Measurements from ENCODE around the gene MIOS.

MIOS gene

GRCh38 chr7:7565018-7565680, 1.5 kb upstream of the MIOS start:
- Histone ChIP-seq H3K4me3 (ENCODE audit: low read depth in 1 of 5, low read length in 5 of 5) (no peak overlapping the region), H3K27ac (ENCODE audit: low read depth, low read length) (no peak overlapping the region), H3K4me1 (ENCODE audit: control insufficient read depth in 5 of 5, insufficient read depth in 5 of 5, low read length in 5 of 5) (peaks cover 2 to 34% (median 24%) of the 10 kb centered on the region in 5 donors), H3K36me3 (ENCODE audit: control insufficient read depth in 5 of 5, insufficient read depth in 5 of 5, low read length in 5 of 5) (peaks cover 0 to 2% (median 0%) of the 10 kb centered on the region in 5 donors), H3K9me3 (ENCODE audit: control insufficient read depth in 5 of 5, low read length in 5 of 5) (no peaks in the 10 kb centered on the region), H3K27me3 (ENCODE audit: control insufficient read depth in 5 of 5, insufficient read depth in 4 of 5, low read length in 5 of 5) (no peaks in the 10 kb centered on the region), H3K9ac (ENCODE audit: low read length in 5 of 5) (no peak overlapping the region)

DNA sequence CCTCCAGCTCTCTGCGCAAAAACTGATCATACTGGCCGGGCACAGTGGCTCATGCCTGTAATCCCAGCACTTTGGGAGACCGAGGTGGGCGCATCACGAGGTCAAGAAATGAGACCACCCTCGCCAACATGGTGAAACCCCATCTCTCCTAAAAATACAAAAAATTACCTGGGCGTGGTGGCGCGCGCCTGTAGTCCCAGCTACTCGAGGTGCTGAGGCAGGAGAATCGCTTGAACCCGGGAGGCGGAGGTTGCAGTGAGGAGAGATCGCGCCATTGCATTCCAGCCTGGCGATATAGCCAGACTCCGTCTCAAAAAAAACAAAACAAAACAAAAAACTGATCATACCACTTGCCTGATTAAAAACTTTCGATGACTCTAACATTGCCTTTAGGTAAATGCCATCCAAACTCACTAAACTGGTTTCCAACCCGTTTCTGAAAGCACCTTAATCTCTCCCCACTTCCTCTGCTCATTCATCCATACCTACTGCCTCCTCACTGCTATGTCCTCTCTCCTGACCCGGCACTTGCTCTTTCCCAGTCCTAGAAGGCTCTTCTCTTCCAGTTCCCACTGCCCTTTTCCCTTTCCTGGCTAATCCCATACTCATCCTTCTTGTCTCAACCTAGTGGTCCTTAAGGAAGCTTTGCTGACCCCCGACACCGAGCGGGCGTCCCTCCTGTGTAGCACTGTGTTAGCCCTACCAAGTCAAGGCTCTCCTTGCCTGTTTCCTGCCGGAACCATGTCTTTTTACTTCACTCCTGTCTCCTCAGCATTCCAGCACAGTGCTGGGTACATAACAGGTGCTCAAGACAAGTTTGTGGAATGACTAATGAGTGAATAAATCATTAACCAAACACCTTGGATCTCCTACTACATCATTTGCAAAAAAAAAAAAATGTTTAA, 686 bp upstream of the MIOS start:
- H3K9ac ChIP-seq (ENCODE audit: low read length in 5 of 5): peak overlapping the region in 4 of 5 donors; percentile 16 to 94 (median 60)
- peaks cover 0 to 2% (median 0%) of the 10 kb centered on the region in 5 donors for H3K36me3 ChIP-seq (ENCODE audit: control insufficient read depth in 5 of 5, insufficient read depth in 5 of 5, low read length in 5 of 5)
- peaks cover 2 to 34% (median 24%) of the 10 kb centered on the region in 5 donors for H3K4me1 ChIP-seq (ENCODE audit: control insufficient read depth in 5 of 5, insufficient read depth in 5 of 5, low read length in 5 of 5)
- no peaks in the 10 kb centered on the region for H3K9me3 ChIP-seq (ENCODE audit: control insufficient read depth in 5 of 5, low read length in 5 of 5)
- peak overlapping the region; percentile 59 to 90 (median 82) for H3K4me3 ChIP-seq (ENCODE audit: low read depth in 1 of 5, low read length in 5 of 5)
- H3K27ac ChIP-seq (ENCODE audit: low read depth, low read length): peak overlapping the region; percentile 90
- H3K27me3 ChIP-seq (ENCODE audit: control insufficient read depth in 5 of 5, insufficient read depth in 4 of 5, low read length in 5 of 5): no peaks in the 10 kb centered on the region

DNA sequence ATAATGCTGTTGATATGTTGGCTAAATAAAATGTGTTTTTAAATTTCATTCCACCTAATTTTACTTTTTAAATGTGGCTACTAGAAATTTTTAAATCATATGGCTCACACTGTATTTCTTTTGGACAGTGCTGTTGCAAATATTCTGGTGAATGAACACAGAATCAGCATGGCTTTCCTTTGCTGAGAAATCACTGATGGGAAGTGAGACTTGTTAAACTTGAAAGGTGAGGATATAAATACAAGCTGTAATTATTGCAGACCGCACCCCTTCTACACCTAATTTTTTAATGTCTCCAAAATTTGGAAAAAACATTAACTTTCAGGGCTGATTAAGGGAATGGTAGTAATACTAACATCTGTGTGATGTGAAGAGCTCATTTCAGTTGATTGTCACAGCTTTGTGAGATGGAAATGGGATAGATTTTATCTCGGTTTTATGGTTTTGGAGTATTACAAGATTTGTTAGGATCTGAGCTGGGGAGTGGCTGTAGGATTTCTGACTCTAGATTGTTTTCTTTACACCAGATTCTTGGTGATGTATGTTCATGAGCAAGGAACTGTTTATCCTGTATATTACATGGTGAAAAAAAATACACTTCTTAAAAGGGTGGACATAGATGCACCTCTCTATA, 1.3 kb downstream of the MIOS start:
- peaks cover 2 to 34% (median 24%) of the 10 kb centered on the region in 5 donors for H3K4me1 ChIP-seq (ENCODE audit: control insufficient read depth in 5 of 5, insufficient read depth in 5 of 5, low read length in 5 of 5)
- peak overlapping the region; percentile 81 to 90 (median 87) for H3K4me3 ChIP-seq (ENCODE audit: low read depth in 1 of 5, low read length in 5 of 5)
- H3K27ac ChIP-seq (ENCODE audit: low read depth, low read length): no peak overlapping the region
- no peaks in the 10 kb centered on the region for H3K27me3 ChIP-seq (ENCODE audit: control insufficient read depth in 5 of 5, insufficient read depth in 4 of 5, low read length in 5 of 5)
- H3K36me3 ChIP-seq (ENCODE audit: control insufficient read depth in 5 of 5, insufficient read depth in 5 of 5, low read length in 5 of 5): peaks cover 0 to 9% (median 1%) of the 10 kb centered on the region in 5 donors
- H3K9me3 ChIP-seq (ENCODE audit: control insufficient read depth in 5 of 5, low read length in 5 of 5): no peaks in the 10 kb centered on the region
- peak overlapping the region; percentile 50 to 99 (median 94) for H3K9ac ChIP-seq (ENCODE audit: low read length in 5 of 5)

GRCh38 chr7:7568553-7568952, 1.9 kb downstream of the MIOS start:
- peaks cover 2 to 34% (median 24%) of the 10 kb centered on the region in 5 donors for H3K4me1 ChIP-seq (ENCODE audit: control insufficient read depth in 5 of 5, insufficient read depth in 5 of 5, low read length in 5 of 5)
- no peak overlapping the region for H3K27ac ChIP-seq (ENCODE audit: low read depth, low read length)
- H3K9me3 ChIP-seq (ENCODE audit: control insufficient read depth in 5 of 5, low read length in 5 of 5): no peaks in the 10 kb centered on the region
- peak overlapping the region in 1 of 5 donors; percentile 90 for H3K4me3 ChIP-seq (ENCODE audit: low read depth in 1 of 5, low read length in 5 of 5)
- H3K36me3 ChIP-seq (ENCODE audit: control insufficient read depth in 5 of 5, insufficient read depth in 5 of 5, low read length in 5 of 5): peaks cover 0 to 14% (median 2%) of the 10 kb centered on the region in 5 donors
- H3K27me3 ChIP-seq (ENCODE audit: control insufficient read depth in 5 of 5, insufficient read depth in 4 of 5, low read length in 5 of 5): no peaks in the 10 kb centered on the region
- H3K9ac ChIP-seq (ENCODE audit: low read length in 5 of 5): peak overlapping the region in 2 of 5 donors; percentile 42 to 90

GRCh38 chr7:7569081-7569527, 2.4 kb downstream of the MIOS start:
- H3K36me3 ChIP-seq (ENCODE audit: control insufficient read depth in 5 of 5, insufficient read depth in 5 of 5, low read length in 5 of 5): peaks cover 0 to 17% (median 2%) of the 10 kb centered on the region in 5 donors
- H3K4me3 ChIP-seq (ENCODE audit: low read depth in 1 of 5, low read length in 5 of 5): peak overlapping the region in 1 of 5 donors; percentile 24
- no peaks in the 10 kb centered on the region for H3K27me3 ChIP-seq (ENCODE audit: control insufficient read depth in 5 of 5, insufficient read depth in 4 of 5, low read length in 5 of 5)
- no peak overlapping the region for H3K27ac ChIP-seq (ENCODE audit: low read depth, low read length)
- H3K9ac ChIP-seq (ENCODE audit: low read length in 5 of 5): peak overlapping the region in 1 of 5 donors; percentile 35
- H3K9me3 ChIP-seq (ENCODE audit: control insufficient read depth in 5 of 5, low read length in 5 of 5): no peaks in the 10 kb centered on the region
- H3K4me1 ChIP-seq (ENCODE audit: control insufficient read depth in 5 of 5, insufficient read depth in 5 of 5, low read length in 5 of 5): peaks cover 2 to 34% (median 24%) of the 10 kb centered on the region in 5 donors

- peaks cover 2 to 34% (median 24%) of the 10 kb centered on the region in 5 donors for H3K4me1 ChIP-seq (ENCODE audit: control insufficient read depth in 5 of 5, insufficient read depth in 5 of 5, low read length in 5 of 5)
- H3K4me3 ChIP-seq (ENCODE audit: low read depth in 1 of 5, low read length in 5 of 5): peak overlapping the region in 1 of 5 donors; percentile 24
- no peaks in the 10 kb centered on the region for H3K9me3 ChIP-seq (ENCODE audit: control insufficient read depth in 5 of 5, low read length in 5 of 5)
- peak overlapping the region in 1 of 5 donors; percentile 35 for H3K9ac ChIP-seq (ENCODE audit: low read length in 5 of 5)
- H3K36me3 ChIP-seq (ENCODE audit: control insufficient read depth in 5 of 5, insufficient read depth in 5 of 5, low read length in 5 of 5): peaks cover 0 to 17% (median 2%) of the 10 kb centered on the region in 5 donors
- H3K27ac ChIP-seq (ENCODE audit: low read depth, low read length): no peak overlapping the region
- H3K27me3 ChIP-seq (ENCODE audit: control insufficient read depth in 5 of 5, insufficient read depth in 4 of 5, low read length in 5 of 5): no peaks in the 10 kb centered on the region
Observed at GRCh38 chr7:7569615-7570014, 2.9 kb downstream of the MIOS start.

DNA sequence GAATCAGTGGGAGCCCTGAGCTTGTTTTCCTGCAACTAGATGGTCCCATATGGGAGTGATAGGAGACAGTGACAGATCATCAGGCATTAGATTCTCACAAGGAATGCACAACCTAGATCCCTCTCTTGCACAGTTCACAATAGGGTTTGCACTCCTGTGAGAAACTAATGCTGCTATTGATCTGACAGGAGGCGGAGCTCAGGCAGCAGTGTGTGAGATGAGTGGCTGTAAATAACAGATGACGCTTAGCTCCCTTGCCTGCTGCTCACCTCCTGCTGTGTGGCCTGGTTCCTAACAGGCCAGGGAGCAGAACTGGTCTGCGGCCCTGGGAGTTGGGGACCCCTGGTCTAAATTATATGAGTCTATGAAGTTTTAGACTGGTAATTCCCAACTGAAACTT, 3.9 kb downstream of the MIOS start:
- Histone ChIP-seq H3K27ac (ENCODE audit: low read depth, low read length) (no peak overlapping the region), H3K4me1 (ENCODE audit: control insufficient read depth in 5 of 5, insufficient read depth in 5 of 5, low read length in 5 of 5) (peaks cover 2 to 34% (median 24%) of the 10 kb centered on the region in 5 donors), H3K36me3 (ENCODE audit: control insufficient read depth in 5 of 5, insufficient read depth in 5 of 5, low read length in 5 of 5) (peaks cover 0 to 17% (median 2%) of the 10 kb centered on the region in 5 donors), H3K27me3 (ENCODE audit: control insufficient read depth in 5 of 5, insufficient read depth in 4 of 5, low read length in 5 of 5) (no peaks in the 10 kb centered on the region), H3K4me3 (ENCODE audit: low read depth in 1 of 5, low read length in 5 of 5) (no peak overlapping the region), H3K9ac (ENCODE audit: low read length in 5 of 5) (no peak overlapping the region), H3K9me3 (ENCODE audit: control insufficient read depth in 5 of 5, low read length in 5 of 5) (no peaks in the 10 kb centered on the region)

- Histone ChIP-seq H3K9me3 (ENCODE audit: control insufficient read depth in 5 of 5, low read length in 5 of 5) (no peaks in the 10 kb centered on the region), H3K27me3 (ENCODE audit: control insufficient read depth in 5 of 5, insufficient read depth in 4 of 5, low read length in 5 of 5) (no peaks in the 10 kb centered on the region), H3K4me3 (ENCODE audit: low read depth in 1 of 5, low read length in 5 of 5) (no peak overlapping the region), H3K36me3 (ENCODE audit: control insufficient read depth in 5 of 5, insufficient read depth in 5 of 5, low read length in 5 of 5) (peaks cover 0 to 17% (median 2%) of the 10 kb centered on the region in 5 donors), H3K4me1 (ENCODE audit: control insufficient read depth in 5 of 5, insufficient read depth in 5 of 5, low read length in 5 of 5) (peaks cover 0 to 13% (median 10%) of the 10 kb centered on the region in 5 donors), H3K27ac (ENCODE audit: low read depth, low read length) (no peak overlapping the region), H3K9ac (ENCODE audit: low read length in 5 of 5) (no peak overlapping the region)
Observed at GRCh38 chr7:7573701-7574100, 7.0 kb downstream of the MIOS start.

- Histone ChIP-seq H3K27me3 (ENCODE audit: control insufficient read depth in 5 of 5, insufficient read depth in 4 of 5, low read length in 5 of 5) (no peaks in the 10 kb centered on the region), H3K4me1 (ENCODE audit: control insufficient read depth in 5 of 5, insufficient read depth in 5 of 5, low read length in 5 of 5) (no peaks in the 10 kb centered on the region)
Observed at GRCh38 chr7:7576344-7576743, 9.7 kb downstream of the MIOS start.

More at GRCh38 chr7:7576344-7576743, 9.7 kb downstream of the MIOS start:
- H3K9me3 ChIP-seq (ENCODE audit: control insufficient read depth in 5 of 5, low read length in 5 of 5): no peaks in the 10 kb centered on the region
- H3K4me3 ChIP-seq (ENCODE audit: low read depth in 1 of 5, low read length in 5 of 5): no peak overlapping the region
- no peak overlapping the region for H3K9ac ChIP-seq (ENCODE audit: low read length in 5 of 5)
- H3K36me3 ChIP-seq (ENCODE audit: control insufficient read depth in 5 of 5, insufficient read depth in 5 of 5, low read length in 5 of 5): peaks cover 0 to 17% (median 2%) of the 10 kb centered on the region in 5 donors
- H3K27ac ChIP-seq (ENCODE audit: low read depth, low read length): no peak overlapping the region

Data from subcutaneous abdominal adipose tissue (tissue), 5 donors.